UCSD-AML1 (cell line): ENCODE measurements around the gene DDX56.
A peak's percentile ranks its signal among the peaks of the same experiment; 100 is the strongest.

ENCODE experiments used
- DNase-seq: peaks from one replicate; lab custom pipeline; 2025; ENCODE audit not compliant: unreplicated experiment; lab: John Stamatoyannopoulos, UW

The DDX56 gene

DNA sequence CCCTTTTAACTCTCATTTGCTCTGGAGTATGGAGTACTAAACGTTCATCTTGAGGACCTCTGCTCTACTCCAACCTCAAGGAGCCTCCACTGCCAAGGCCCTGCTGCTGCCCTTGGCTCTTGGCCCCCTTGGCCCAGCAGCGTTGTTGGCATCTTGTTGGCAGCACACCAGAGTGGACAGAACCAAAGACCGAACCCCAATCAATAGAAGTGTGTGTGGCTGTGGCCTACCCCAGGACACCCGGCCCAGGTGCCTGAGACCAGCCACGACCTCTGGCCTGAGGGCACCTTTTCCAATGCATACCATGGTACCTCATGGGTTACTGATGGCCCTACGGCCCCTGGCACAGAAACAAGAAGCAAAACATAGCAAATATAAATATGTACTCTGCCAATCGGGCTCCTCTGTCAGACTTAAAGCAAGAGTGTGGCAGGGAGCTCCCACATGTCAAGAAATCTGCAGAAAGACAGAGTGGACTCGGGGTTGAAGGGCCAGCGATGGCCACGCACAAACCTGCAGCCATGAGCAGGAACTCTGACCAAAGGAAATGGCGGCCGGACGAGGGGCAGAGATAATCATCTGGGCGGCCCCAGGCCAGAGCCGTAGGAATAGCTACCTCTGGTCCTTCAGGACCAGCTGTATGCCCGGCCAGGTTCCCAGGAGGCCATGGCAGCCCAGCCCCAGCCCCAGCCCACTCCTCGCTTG, 35.5 kb downstream of the DDX56 start:
- no peak for DNase-seq

DNA sequence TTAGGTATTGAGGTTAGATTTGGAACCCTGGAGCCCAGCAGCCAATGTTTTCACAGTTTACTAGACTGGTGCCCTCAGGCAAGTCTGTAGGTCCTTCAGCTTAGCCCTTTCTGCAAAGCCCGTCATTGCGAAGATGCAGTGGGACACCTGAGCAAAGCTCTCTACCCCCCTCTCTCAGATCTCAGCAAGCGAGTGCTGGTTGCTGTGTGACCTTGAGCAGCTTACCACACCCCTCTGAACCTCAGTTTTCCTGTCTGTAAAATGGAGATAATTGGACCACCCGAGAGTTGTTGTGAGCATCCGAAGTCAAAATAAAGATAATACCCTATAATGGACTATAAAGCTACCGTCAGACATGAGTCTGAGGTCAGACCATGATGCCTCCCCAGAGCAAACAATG, 36.3 kb downstream of the DDX56 start:
- no peak for DNase-seq

DNA sequence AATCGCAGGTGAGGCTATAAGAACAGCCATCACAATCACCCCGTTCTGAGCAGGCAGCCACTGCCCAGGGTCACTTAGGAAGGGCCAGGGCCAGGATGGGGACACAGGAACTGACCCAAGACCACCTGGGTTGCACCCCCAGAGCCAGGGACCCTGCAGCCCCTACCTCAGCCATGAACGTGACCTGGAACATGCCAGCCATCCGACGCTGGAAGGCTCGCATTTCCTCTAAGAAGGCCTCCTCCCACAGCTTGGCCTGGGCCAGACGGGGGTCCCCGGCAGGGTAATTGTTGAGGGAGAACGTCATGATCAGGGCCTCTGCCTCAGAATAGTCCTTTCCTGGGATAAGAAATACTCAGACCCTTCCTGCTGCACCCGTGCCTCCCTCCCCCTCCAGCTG, 37.6 kb downstream of the DDX56 start:
- DNase-seq: no peak

DNA sequence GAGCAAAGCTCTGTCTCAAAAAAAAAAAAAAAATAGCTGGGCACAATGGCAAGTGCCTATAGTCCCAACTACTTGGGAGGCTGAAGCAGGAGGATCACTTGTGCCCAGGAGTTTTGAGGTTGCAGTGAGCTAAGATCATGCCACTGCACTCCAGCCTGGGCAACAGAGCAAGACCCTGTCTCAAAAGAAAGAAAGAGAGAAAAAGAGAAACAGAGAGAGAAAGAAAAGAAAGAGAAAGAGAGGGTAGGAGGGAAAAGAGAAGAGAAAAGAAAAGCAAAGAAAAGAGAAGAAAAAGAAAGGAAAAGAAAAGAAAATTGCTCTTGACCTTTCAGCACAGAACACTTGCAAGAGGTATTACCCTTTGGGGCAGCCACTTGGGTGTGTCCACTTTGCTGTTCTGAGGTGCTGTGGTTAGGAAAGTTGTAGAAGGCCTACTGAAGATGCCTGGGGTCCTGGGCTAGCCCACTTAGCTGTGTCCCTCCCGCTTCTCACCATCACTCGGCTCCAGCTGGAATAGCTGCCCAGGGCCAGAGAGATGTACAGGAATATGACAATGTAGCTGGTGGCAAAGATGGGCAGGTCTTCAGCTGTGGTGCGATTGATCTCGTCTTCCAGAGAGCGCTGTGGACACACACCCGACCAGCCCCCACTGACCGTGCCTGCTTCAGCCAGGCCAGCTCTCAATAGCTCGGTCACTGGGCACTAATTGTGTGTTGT, 38.2 kb downstream of the DDX56 start:
- DNase-seq: no peak

DNA sequence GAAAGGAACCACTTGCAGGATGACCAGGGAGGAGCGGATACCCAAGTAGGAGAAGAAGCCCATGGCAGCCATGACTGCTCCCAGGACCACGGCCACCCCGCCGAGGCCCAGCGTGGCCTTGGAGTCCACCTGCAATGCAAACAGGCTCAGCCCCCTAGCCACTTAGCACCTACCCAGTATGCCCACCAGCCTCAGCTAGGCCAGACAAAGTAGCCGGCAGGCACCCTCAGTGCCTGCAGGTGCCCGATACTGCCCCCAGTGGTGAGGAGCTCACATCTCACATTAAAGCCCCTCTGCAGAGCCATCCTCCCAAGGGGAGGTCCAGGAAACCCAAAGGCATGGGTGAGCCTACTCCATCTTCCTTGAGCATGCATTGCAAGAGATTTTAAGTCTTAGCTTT, 39.2 kb downstream of the DDX56 start:
- peak; percentile 14 for DNase-seq

DNA sequence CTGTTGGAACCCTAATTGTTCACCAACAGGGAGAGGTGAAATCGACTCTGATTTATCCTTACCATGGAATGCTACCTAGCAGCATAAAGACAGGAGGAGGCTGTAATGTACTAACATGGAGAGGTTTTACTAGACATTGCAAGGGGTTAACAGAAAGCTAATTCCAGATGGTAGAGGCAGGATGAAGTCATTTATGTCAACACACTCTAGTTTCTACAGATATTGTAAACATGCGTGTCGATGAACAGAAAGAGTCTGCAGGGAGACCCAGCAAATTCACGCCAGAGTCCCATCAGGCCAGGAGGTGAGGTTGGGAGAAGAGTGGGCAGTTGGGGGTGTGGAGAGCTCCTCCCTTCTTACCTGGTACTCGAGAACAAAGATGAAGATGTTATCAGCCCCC, 39.6 kb downstream of the DDX56 start:
- no peak for DNase-seq

DNA sequence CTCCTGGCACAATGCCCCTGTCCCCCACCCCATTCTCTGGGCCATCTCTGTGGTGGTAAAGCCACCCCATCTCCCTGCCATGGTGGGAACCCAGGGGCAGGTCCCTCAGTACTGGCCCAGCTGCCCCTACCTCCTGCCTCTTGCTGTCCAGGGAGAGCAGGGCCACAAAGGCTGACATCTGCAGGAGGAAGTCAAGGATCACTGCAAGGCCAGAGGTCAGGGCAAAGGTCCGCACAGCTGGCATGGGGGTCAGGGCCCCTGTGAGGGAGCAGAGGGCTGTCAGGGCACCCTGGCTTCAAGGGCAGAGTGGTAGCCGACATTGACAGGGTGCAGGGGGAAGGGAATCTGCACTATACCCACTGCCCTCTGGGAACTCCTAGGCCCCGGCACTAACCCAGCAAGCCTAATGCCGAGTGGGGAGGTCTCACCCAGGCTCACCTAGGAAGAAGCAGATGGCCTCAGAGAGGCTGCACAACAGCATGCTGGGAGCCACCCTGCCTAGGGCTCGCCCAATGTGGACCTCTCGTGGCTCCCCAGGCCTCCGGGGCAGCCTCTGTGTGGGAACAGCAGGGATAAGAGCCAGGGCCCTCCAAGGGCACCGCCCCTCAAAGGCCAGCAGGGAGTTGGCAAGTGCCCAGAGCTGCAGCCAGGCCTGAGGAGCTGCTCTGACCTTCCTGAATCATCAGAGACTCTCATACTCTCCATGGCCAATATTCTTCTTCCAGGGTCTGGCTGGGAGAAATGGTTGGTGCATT, 40.2 kb downstream of the DDX56 start:
- no peak for DNase-seq

DNA sequence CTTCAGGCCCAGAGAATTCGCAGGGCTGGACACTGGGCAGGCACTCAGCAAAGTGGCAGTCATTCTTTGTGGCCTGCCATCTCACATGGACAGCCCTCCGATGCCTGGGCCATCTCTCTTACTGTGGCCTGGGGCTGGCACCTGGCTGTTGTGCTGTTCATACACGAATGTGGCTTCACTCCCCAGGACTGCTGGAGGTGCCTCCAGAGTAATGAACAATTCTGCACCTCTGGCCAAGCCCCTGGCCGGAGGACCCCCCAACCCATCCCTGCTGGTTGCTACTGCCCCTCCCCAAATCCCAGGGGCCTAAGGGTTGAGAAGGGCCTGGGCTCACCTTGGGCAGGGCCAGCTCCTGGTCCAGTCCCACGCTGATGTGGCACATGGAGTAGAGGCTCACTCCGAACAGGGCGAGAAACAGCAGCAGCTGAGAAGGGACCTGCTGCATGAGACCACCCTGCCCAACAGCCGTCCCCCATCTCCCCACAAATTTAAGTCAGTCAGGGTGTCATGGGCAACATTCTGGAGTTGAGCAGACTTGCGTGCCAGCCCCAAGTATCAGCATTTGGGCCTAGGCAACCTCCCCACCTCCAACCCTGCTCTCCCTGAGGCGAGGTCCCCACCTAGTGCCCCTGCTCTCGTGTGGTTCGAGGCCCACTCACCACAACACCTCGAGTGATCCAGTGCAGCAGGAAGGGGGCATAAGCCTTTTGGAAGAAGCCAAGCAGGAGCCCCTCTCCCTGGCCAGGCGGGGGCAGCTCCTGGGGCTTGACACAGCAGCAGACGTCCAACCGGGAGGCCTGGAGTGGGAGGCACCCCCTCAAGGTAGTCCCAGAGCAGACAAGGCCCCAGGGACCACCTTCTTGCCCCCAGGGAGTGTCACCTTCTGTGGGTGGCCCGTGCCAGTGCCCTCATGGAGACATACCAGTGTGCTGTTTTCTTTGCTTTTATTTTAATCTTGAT, 42.0 kb downstream of the DDX56 start:
- DNase-seq: no peak

DNA sequence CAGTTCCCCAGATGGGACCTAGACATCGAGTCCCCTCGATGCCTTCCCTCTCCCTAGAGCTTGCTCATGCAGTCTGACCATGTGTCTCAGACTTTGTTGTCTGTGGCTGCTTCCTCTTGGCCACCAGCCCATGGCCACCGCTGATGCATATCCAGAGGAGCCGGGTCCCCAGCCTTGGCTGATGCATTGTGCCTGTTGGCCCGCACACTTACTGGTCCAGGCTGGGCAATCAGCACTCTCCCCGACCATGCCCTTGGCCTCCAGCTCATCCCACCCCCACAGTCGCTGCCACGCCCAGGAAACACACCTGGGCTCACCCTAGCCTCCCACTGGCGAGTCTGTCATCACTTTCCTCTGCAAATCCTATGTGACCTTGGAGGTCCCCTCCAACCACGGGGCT, 42.7 kb downstream of the DDX56 start:
- no peak for DNase-seq

DNA sequence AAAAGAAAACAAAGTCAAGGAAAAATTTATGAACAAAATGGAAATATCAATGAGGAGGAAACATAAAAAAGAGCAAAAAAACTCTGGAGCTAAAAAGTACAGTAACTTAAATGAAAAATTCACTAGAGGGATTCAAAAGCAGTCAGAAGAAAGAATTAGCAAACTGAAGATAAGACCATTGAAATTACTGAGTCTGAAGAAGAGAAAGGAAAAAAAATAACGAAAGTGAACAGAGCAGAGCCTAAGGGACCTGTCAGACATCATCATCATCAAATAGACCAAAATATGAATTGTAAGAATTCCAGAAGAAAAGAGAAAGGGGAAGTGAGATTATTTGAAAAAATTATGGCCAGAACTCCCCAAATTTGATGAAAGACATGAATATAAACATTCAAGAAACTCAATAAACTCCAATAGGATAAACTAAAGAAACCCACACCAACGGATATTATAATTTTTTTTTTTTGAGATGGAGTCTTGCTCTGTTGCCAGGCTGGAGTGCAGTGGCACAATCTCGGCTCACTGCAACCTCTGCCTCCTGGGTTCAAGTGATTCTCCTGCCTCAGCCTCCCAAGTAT, 48.8 kb downstream of the DDX56 start:
- no peak for DNase-seq

DNA sequence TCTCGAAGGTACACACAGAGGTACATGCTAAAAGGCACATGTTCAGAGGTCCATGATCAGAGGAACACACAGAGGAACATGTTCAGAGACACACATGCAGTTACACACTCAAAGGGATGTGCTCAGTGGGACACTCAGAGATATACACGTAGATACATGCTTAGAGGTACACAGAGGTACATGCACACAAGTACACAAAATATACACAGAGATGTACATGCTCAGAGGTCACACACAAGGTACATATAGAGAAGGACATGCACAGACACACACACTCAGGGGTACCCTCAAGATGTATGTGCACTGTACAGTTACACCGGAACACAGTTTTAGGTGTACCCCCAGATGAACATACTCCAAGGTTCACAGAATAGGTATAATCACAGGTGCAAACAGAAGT, 51.4 kb downstream of the DDX56 start:
- DNase-seq: no peak

DNA sequence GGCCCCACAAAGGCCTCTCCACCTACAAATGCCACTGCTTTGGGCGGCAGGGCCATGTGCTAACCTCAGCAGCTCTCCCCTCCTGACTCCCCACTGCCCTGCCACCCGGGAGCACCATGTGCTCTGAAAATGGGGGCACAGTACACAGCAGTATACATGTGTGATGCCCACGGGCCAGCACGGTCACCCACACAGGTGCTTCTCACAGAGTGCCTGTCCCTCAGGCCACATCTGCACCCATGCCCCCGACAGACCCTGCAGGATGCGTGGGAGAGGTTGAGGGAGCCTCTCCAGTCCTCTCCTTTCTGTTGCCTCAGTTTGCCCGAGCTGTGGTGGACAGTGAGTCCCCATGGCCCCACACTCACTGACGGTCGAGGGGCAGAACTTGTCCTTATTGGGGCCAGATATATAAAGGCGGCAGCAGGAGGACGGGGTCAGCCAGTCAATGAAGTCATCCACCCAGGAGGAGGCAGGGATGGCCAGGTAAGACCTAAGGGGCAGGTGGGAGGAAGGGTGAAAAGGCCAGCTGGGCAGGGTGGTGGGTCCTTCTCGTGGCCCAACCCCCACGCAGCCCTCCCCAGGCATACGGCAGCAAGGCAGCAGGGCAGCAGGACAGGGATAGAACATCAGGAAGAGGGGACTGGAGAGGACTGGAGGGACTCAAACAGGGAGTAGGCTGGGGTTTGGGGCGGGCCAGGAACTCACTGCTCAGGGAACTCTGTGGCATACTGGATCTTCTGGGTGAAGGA, 52.2 kb downstream of the DDX56 start:
- no peak for DNase-seq

DNA sequence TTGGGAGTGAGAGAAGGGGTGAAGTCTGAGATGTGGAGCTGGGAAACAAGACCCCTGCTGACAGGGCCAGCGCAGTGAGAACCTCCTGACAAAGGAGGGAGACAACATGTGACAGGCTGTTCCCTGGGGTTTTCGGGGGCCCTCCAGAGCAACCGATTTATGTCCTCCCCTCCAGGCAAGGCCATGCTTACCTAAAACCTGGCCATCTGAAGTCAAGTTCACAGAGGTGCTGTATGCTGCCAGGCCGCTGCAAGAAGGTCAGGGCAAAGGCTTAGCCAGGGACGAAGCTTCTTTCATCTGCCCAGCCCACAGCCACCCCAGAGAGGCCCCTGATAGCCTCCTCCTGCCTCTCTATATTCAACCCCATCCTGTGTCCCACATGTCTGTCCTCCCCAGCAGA, 53.1 kb downstream of the DDX56 start:
- no peak for DNase-seq

DNA sequence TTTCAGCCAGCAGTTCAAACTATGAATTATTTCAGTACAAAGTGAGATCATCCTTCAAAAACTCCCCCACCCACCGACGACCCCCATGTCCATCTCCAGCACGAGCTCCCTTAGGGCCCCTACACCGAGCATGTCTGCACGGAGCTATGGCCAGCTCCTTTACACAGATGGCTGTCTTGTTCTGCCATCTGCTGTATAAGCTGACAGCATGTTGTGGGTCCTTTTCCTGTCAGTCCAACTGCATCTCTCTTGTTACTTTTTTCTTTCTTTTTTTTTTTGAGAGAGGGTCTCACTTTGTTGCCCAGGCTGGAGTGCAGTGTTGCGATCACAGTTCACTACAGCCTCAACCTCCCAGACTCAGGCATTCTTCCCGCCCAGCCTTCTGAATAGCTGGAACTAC, 54.2 kb downstream of the DDX56 start:
- no peak for DNase-seq

DNA sequence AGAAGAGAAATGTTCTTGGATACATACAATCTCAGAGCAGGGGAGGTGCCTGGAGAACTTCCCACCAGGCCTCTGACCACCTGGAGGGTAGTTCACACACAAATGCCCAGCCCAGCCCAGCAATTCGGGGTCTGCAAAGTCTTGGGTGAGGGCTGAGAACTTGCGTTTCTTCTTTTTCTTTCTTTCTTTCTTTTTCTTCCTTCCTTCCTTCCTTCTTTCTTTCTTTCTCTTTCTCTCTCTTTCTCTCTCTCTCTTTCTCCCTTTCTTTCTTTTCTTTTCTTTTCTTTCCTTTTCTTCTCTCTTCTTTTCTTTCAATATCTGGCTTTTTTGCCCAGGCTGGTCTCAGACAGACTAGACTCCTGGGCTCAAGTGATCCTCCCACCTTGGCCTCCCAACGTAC, 54.9 kb downstream of the DDX56 start:
- DNase-seq: no peak

DNA sequence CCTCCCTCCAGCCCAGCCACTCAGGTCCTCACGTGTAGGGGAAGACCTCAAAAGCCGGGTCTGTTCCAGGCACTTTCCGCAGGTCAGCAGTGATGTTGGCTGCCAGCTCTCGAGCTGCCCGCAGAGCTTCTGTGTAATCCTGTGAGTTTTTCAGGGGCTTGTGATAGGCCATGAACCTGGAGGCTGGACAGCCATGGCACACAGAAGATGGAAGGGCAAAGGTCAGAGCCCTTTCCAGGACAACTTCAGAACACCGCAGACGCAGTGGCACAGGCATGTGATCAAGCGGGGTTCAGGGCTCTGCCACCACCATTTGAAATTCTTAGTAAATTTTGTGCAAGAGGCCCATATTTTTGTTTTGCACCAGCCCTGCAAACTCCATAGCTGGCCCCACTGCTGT, 56.5 kb downstream of the DDX56 start:
- no peak for DNase-seq
